GM08714 (cell line): ENCODE data around the gene DUSP16.
"Not testable (repeated sequence)": the region's sequence is repeated elsewhere in the genome, so short reads cannot be mapped to it uniquely, and the experiment has no call there.

Source experiments
- H3K4me3 ChIP-seq: fragments of 200-500 bp; sonication (Bioruptor generic); 2 replicates; pipeline ENCODE4 v1.5.1; 2014; ENCODE audit warnings: mild to moderate bottlenecking, low read length, inconsistent platforms
- ZNF274 ChIP-seq: IDR thresholded peaks from 2 replicates; pipeline ENCODE4 v1.6.1; 2012; ENCODE audit warnings: mild to moderate bottlenecking, low read depth, low read length

DUSP16 gene

DNA sequence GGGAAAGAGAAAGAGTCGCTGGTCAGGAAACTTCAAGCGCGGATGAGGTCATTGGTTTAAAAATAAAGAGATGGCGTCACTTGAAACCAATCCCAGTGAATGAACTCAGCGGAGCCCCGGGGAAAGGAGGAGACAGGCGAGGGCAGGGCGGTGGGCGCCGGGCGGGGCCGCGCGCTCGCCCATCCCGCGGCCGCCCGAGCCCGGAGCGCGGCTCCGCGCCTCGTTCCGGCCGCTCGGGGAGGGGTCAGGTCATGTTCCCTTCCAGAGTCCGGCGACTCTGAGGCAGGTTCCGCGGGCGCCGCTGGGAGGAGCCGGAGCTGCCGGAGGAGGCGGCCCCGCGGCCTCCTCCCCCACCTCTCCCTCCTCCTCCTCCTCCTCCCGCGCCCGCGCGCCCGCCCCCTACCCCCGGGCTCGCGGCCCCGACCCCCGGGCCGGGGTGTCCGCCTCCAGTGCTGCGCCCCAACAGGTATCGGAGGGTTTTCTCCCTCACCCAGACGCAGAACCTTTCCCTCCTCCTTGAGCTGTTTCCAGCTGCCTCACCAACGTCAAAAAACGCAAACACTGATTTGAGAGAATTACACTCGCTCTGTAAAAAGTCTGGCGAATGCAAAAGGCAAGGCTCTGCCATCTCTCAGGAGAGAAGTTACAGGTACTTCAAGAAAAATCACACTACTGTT, at the start of gene DUSP16:
Gene DUSP16, minus strand, starts transcription at position 279 of the 677 bp plus-strand sequence. CDS start 41,765 bp downstream, outside the sequence.
- peak within 1 kb of the TSS; percentile 83 for H3K4me3 ChIP-seq
- TF ChIP-seq ZNF274, result no peak

- TF ChIP-seq ZNF274, result no peak
- H3K4me3 ChIP-seq, result peak overlapping the region; percentile 84
These were observed 49.7 kb upstream of the DUSP16 start for GRCh38 chr12:12612358-12612757.

DNA sequence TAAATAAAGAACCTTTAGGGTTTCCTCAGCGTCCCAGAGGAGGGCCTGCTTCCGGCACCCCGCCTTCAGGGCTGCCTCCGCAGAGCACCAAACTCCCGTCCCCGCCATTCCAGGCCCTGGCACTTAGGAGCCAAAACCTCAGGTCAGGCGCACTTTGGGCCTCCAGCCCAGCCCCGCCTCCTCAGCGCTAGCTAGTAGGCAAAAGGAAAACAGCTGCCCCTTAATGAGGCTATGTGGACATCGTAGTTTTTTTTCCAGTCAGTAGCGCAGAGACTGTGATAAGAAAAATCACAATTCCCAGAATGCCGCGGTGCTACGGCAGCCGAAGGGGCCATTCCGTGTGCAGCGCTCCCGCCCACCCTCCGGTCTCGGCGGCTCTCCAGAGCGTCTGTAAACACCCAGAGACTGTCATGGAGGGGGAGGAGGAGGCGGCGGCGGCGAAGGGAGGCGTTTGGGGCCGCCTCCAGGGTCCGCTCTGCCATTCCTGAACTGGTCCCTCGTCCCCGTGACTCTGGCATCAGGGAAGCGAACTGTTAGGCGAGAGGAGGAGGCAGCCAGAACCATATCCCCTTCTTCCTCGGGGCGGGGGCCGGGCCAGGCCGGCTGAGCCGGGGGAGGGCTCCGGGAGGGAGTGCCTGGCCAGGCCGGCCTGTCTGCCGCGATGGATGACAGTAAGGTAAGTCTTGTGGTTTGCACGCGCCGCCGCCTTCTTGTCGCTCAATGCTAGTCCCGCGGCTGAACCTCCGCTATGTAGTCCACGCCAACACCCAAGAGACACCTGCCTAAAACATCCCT, 49.0 kb upstream of the DUSP16 start, which contains the start of gene CREBL2:
Gene CREBL2, plus strand, starts transcription at position 365 of the 795 bp plus-strand sequence. Its CDS starts 297 bp downstream, at position 662.
- H3K4me3 ChIP-seq, result peak within 1 kb of the TSS; percentile 84
- TF ChIP-seq ZNF274, result no peak

DNA sequence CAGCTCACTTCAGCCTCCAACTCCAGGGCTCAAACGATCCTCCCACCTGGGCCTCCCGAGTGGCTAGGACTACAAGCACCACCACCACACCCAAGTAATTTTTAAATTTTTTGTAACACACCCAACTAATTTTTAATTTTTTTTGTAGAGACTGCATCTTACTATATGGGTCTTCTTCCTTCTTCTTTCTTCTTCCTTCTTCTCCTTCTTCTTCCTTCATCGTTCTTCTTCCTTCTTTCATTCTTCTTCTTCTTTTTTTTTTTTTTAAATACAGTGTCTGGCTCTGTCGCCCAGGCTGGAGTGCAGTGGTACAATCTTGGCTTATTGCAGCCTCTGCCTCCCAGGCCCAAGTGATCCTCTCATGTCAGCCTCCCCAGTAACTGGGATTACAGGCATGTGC, 48.0 kb upstream of the DUSP16 start:
- H3K4me3 ChIP-seq, result peak overlapping the region; percentile 84; the same call in 1 of the 2 replicates
- TF ChIP-seq ZNF274, result no peak

GRCh38 chr12:12609692-12610091, 47.0 kb upstream of the DUSP16 start:
- no peak overlapping the region for H3K4me3 ChIP-seq
- TF ChIP-seq ZNF274, result no peak

DNA sequence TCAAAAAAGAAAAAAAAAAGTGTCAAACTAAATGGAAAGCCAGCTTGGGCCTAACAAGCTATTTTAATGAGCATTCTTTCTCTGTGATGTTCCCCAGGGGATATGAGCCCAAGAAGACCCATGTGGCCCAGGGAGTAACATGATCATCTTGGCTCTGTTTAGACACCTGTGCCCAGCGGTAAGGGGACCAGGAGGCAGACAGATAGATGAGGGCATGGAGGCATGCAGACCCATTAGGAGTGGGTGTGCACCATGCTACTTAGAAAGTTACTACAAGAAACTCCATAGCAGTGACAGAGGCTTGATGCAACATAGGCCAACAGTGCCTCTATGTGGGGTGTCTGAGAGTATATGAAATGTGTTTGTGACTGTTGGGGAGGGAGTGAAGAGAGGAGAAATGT, 45.9 kb upstream of the DUSP16 start:
- TF ChIP-seq ZNF274, result no peak
- no peak overlapping the region for H3K4me3 ChIP-seq

DNA sequence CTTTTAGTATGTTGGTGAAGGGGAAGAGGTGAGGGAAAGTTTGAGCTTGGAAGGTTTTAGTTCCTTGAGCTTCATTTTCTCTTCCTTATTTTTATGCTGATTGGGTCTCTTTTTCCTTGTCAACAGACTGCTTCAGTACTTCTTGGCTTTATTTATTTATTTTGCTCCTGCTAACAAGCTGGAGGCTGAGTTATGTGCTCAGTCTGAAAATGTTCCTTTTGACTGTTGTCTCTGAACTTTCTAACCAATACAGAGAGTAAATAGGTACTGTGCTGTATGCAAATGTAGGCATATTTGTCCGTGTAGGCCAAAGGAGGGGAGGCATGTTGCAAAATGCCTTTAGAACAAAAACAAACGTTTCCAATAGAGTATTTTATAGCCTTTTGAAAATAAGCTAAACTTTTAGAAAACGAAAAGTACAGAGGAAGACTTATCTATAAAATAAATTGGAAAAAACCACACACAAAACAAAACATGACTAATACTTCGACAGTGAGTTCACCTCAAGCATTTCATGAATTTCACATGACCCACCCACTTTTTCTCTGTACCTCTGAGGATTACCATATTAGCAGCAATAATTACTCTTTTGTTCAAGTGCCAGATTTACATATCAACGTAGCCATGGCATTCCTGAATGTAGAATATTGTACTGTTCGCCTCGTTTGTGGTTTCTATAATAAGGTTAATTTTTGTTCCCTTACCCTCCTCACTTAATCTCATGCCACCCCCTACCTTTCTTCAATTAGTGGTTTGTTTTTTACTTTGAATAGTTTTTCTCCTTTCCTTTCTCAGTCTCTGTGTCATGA, 44.3 kb upstream of the DUSP16 start:
- no peak for TF ChIP-seq ZNF274
- H3K4me3 ChIP-seq, result no peak overlapping the region

DNA sequence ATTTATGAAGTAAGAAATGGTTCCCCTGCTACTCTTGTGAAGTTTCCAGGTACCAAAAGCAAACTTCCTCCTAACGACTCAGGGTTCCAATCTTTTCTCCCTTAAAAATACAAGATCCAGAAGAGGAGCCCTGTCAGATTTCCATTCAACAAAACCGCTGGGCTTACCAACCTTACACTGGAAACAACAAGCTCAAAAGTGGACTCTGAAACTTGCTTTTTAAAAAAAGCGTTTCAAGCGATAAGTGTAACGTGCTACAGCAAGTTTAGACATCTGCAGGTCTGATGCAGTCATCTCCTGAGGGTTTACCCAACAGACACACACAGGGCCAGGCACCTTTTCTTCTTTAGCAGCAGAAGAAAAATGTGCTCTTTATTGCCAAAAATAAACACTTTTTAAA, 42.1 kb upstream of the DUSP16 start:
- no peak for TF ChIP-seq ZNF274
- no peak overlapping the region for H3K4me3 ChIP-seq

GRCh38 chr12:12600659-12601058, 38.0 kb upstream of the DUSP16 start:
- H3K4me3 ChIP-seq, result no peak overlapping the region
- no peak for TF ChIP-seq ZNF274

GRCh38 chr12:12599750-12600643, 37.3 kb upstream of the DUSP16 start:
- no peak for TF ChIP-seq ZNF274
- no peak overlapping the region for H3K4me3 ChIP-seq

GRCh38 chr12:12598864-12599263, 36.2 kb upstream of the DUSP16 start:
- no peak for TF ChIP-seq ZNF274
- H3K4me3 ChIP-seq, result no peak overlapping the region

DNA sequence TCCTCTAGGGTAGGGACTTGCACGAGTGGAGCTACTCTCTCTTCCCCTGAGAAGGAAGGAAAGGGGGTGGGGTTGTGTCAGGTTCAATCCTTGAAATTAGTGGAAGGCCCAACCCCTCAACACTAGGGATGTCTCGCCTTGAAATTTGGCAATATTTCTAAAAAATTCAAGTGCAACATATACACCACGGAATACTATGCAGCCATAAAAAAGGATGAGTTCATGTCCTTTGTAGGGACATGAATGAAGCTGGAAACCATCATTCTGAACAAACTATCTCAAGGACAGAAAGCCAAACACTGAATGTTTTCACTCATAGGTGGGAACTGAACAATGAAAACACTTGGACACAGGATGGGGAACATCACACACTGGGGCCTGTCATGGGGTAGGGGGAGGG, 33.9 kb upstream of the DUSP16 start:
- not testable (repeated sequence) for H3K4me3 ChIP-seq

DNA sequence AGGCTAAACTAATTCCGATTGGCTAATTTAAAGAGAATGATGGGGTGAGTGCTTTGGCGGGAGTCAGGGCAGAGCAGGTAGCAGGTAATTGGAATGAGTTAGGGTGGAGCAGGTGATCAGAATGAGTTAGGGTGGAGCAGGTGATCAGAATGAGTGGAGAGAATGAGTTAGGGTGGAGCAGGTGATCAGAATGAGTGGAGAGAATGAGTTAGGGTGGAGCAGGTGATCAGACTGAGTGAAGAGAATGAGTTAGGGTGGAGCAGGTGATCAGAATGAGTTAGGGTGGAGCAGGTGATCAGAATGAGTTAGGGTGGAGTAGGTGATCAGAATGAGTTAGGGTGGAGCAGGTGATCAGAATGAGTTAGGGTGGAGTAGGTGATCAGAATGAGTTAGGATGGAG, 33.3 kb upstream of the DUSP16 start:
- not testable (repeated sequence) for H3K4me3 ChIP-seq

DNA sequence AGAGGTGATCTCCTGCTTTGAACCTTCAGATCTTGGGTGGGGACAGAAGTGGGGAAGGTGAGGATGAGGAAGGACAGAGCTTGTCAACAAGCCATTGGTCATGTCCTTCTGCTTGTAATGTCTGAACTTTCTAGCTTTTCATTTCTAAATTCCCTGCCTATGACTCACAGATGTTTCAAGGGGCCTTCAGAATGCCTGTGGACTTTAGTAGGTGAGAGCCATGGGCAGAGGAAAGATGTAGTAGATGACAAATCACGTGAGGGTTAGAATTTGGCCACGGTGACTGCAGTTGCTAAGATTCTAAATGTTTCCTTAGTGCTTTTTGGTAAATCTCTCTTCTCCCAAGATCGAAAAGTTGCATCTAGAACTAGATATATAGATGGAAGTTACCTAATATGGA, 30.3 kb upstream of the DUSP16 start:
- TF ChIP-seq ZNF274, result no peak
- H3K4me3 ChIP-seq, result no peak overlapping the region
